Right cardiac atrium (tissue), 5 donors: ENCODE data around the gene CNTROB. TPM values are rescaled to one million over a fixed set of nuclear protein-coding genes. Genes with fewer than 3 reads are reported as not detected.

ENCODE experiments used
- ATAC-seq, 2 donors: fragments of 200-7000 bp; cut with Tn5 transposase; one replicate each; pipeline versions ENCODE4 v1.8.0 to v1.9.1; 2020; ENCODE audit warnings: moderate library complexity in 2 of 2, mild to moderate bottlenecking in 1 of 2
- DNase-seq, 3 donors: peaks; one replicate each; pipeline ENCODE4 v3.0.0-alpha.2; 2020
- H3K27ac ChIP-seq: one replicate; pipeline ENCODE4 v1.5.1; 2013; ENCODE audit warnings: mild to moderate bottlenecking, low read length, control low read depth, moderate library complexity
- H3K27me3 ChIP-seq: one replicate; pipeline ENCODE4 v1.6.1; 2013; ENCODE audit not compliant: control insufficient read depth, insufficient read depth
- H3K4me1 ChIP-seq: one replicate; pipeline ENCODE4 v1.6.1; 2013; ENCODE audit warnings: low read length; ENCODE audit not compliant: control insufficient read depth, insufficient read depth
- H3K4me3 ChIP-seq: one replicate; pipeline ENCODE4 v1.5.1; 2013; ENCODE audit warnings: low read length, control low read depth
- H3K9me3 ChIP-seq: one replicate; pipeline ENCODE4 v1.6.1; 2013; ENCODE audit warnings: low read length; ENCODE audit not compliant: control insufficient read depth
- WGBS: extraction: QIAGEN DNeasy Blood & Tissue Kit; methylation state at CpG from one replicate; pipeline ENCODE4 v1.1.7; 2013; 5-methylcytosine and 5-hydroxymethylcytosine counted together
- intact Hi-C, 4 donors: fragments of 100-400 bp; cut with DNase I; formaldehyde crosslinking; loops; one replicate each; pipeline versions ENCODE4 v1.11.0 to v1.14.0; 2022 to 2023
- polyA plus RNA-seq: library from polyadenylated mRNA; stranded (reverse); fragments of 200-250 nt; gene quantifications from one replicate; pipeline ENCODE4 v1.2.3, GENCODE V29; 2013
- total RNA-seq, 4 donors: library from RNA; stranded (reverse); fragmentation: NEBNext Ultra II Directional; extraction: Animal tissue kit (Norgen Biotek cat#: 25700); gene quantifications; one replicate each; pipeline ENCODE4 v1.2.1, GENCODE V29; 2021
- donor health status: healthy with polysubstance abuse.
- donor health status: DM: no; HTN: yes; CAD: no.
- donor health status: DM: no; HTN: no; CAD: no.
- donor health status: DM: no; HTN: yes; CAD: no; lungs with severe emphysema.
- donor health status: DM: yes; HTN: yes; CAD: no.

CNTROB gene
- total and polyA plus RNA-seq, 5 donors, result 9.6 to 14.6 (median 10.1) TPM

DNA sequence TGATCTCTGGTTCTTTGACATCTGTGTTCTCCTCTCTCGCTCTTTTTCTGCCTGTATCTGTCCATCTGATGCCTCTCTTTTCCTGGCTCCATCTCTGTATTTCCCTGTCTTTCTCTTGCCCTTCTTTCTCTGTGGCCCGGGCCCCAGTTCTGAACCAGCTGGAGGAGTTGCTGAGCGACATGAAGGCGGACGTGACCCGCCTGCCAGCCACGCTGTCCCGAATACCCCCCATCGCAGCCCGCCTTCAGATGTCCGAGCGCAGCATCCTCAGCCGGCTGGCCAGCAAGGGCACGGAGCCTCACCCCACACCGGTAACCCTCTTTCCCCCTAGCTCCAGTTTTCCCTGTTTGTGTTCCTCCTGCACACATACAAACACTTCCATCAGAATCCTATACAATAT is 21.7 kb upstream of the CNTROB start:
- Histone ChIP-seq H3K4me3 (no peak overlapping the region), H3K27me3 (no peaks in the 10 kb centered on the region), H3K27ac (no peak overlapping the region), H3K4me1 (no peaks in the 10 kb centered on the region), H3K9me3 (no peaks in the 10 kb centered on the region)
- ATAC-seq, result no peak
- no peak for DNase-seq
- intact Hi-C loops, result loop anchor here in 3 of 4 donors (5.0 kb wide), 2 partner anchors 77 to 132 kb away; no protein-coding TSS in a partner anchor
- 95% methylated on average over 15 of the region's 15 CpGs for WGBS

DNA sequence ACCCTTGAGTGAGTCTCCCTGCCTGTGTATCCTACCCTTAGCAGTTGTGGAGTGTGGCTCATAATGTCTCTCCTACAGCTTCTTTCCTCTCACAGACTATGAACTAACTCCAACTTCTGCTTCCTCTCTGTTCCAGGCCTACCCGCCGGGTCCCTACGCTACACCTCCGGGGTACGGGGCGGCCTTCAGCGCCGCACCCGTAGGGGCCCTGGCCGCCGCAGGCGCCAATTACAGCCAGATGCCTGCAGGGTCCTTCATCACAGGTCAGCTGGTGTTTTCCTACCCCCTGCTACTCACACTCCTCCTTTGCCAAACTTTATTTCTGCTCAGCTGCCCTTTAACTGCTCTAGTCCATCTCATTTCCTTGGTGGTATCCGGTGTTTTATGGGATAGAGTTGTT is 21.3 kb upstream of the CNTROB start:
- Histone ChIP-seq H3K27me3 (no peaks in the 10 kb centered on the region), H3K4me1 (no peaks in the 10 kb centered on the region), H3K9me3 (no peaks in the 10 kb centered on the region), H3K4me3 (no peak overlapping the region), H3K27ac (no peak overlapping the region)
- no peak for DNase-seq
- ATAC-seq, result no peak
- WGBS, result 93% methylated on average over 13 of the region's 13 CpGs
- intact Hi-C loops, result loop anchor here in 3 of 4 donors (5.0 kb wide), 2 partner anchors 77 to 132 kb away; no protein-coding TSS in a partner anchor

DNA sequence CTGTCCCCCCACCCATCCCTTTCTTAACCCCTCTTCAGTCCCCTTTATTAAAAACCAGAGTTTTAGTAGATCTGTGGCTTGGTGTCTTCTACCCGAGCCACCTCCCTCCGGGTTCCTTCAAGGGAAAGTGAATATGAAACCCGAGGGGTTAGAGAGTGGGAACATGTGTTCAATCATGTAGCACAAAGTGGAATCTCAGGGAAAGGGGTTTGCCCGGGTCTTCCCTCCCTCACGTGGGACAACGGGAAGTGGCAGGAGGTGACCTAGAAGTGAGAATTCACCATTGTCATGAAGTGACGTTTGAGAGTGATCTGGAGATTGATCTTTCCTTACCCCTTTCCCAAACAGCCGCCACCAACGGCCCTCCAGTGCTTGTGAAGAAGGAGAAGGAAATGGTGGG is 20.9 kb upstream of the CNTROB start:
- DNase-seq (no peak), ATAC-seq (no peak)
- Histone ChIP-seq H3K27me3 (no peaks in the 10 kb centered on the region), H3K4me1 (no peaks in the 10 kb centered on the region), H3K4me3 (no peak overlapping the region), H3K9me3 (no peaks in the 10 kb centered on the region), H3K27ac (no peak overlapping the region)
- WGBS, result 67% methylated on average over 9 of the region's 9 CpGs
- intact Hi-C loops, result loop anchor here in 3 of 4 donors (5.0 kb wide), 2 partner anchors 76 to 131 kb away; no protein-coding TSS in a partner anchor

DNA sequence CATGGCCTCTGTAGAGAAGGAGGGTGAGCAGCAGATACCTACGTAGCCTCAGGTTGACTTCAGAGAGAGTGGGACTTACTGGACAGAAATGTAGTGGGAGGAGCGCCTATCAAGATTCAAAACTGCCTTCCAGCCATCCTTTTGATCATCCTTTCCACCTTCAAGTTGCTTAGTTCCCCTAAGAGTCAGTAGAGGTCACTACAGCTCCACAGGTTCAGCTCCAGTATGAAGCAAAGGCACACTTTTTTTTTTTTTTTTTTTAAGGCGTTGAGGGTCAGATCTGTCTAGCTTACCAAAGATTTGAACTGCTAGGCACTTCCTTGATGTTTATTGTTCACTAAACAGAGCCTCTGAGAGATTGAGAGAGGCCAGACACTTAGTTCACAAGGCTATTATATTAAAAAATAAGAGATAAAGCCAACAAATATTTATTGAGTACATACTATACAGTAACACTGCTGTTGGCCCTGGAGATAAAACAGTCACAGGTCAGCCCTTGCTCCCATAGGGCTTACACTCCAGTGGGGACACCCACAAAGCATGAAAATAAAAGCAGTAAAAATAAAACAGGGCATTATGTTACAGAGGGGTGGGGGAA is 19.0 kb upstream of the CNTROB start:
- peak in 1 of 2 donors; percentile 26 for ATAC-seq
- intact Hi-C loops, result loop anchor here in 3 of 4 donors (2.0 to 5.0 kb wide), 3 partner anchors 74 to 129 kb away; no protein-coding TSS in a partner anchor
- 48% methylated on average over 3 of the region's 3 CpGs for whole genome bisulfite sequencing
- Histone ChIP-seq H3K9me3 (no peaks in the 10 kb centered on the region), H3K4me1 (peaks cover 5% of the 10 kb centered on the region), H3K4me3 (no peak overlapping the region), H3K27ac (no peak overlapping the region), H3K27me3 (no peaks in the 10 kb centered on the region)
- DNase-seq, result no peak

DNA sequence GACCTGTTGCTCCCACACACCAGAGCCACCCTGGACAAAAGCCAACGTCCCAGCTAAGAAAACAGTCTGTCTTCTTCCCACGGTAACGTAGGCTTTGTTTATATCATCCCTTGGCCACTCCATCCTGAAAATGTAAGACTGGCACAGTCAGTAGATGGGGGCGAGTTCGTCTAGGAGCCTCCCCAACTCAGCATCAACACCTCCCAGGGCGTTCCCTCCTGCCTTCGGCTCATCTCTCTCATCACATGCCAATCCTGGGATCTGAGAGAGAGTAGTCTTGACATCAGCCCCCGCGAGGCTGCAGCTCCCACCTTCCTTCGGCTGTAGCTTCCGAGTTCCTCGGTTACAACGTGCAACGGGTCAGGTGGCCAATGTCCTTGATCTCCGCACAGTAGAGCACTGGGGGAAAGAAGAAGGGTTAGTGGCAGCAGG is 16.8 kb upstream of the CNTROB start:
- intact Hi-C loops, result no loop called here
- DNase-seq (peak in 1 of 3 donors; percentile 62), ATAC-seq (peak; percentile 5 to 26)
- Histone ChIP-seq H3K27ac (peak overlapping the region; percentile 95), H3K4me3 (peak overlapping the region; percentile 51), H3K4me1 (peaks cover 5% of the 10 kb centered on the region), H3K27me3 (no peaks in the 10 kb centered on the region), H3K9me3 (no peaks in the 10 kb centered on the region)
- 1% methylated on average over 15 of the region's 15 CpGs for WGBS

DNA sequence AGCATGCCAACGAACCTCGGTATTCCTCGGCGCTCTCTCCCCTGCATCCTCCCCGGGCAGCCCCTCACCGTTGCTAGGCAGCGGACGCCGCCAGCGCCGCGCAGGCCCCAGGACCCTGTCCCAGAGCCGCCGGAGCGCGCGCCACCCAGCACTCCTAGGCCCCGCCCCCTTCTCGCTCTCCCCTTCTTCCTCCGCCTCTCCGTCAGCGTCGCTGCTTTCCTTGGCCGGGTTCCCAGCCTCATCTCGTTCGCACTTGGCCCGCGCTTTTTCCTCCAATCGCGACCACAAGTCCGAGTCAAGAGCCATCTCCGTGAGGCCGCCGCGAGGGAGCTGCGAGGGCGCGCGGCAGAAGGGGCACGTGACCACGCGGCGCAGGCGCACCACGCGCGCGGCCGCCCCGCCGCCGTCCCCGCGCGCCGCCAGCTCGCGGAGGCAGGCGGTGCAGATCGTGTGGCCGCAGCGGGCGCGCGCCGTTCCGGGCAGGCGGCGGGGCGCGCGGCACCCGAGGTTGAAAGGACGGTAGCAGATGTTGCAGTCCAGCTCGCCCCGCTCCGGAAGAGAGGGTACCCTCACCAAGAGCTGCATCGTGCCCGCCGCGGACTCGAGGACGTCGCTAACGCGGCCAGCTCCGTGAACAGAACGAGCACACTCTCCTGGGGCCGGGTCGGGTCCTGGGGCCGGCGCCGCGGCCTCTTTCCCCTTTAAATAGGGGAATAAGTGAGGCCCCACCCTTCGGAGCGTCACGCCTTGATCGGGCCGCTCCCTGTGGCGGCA is 16.2 kb upstream of the CNTROB start, which contains the start of gene RNF227:
RNF227 (minus strand) TSS at position 679 of the 774 bp plus-strand sequence; CDS start at position 585, 94 bp downstream.
- Histone ChIP-seq H3K27ac (peak within 1 kb of the TSS; percentile 95), H3K9me3 (no peaks in the 10 kb centered on the region), H3K27me3 (no peaks in the 10 kb centered on the region), H3K4me3 (peak within 1 kb of the TSS; percentile 51), H3K4me1 (peaks cover 5% of the 10 kb centered on the region)
- DNase-seq, result peak; percentile 95 to 97 (median 97)
- under 1% methylated on average over 100 of the region's 100 CpGs for WGBS
- peak; percentile 90 to 92 for ATAC-seq
- intact Hi-C loops, result no loop called here

DNA sequence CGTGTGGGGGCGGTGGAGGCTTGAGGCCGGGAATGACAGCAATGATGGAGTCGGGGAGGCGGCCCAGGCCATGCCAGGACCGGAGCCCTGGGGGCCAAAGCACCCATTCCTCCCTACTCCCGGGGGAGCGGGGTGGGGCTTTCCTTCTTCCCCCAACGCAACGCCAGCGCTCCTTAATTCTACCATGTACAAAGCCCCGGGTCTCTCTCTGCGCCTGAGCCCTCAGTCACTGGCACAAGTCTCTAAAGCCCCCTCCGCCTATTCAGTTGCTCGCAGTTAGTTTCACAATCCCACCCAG is 15.7 kb upstream of the CNTROB start:
- 28% methylated on average over 15 of the region's 15 CpGs for WGBS
- H3K4me3 ChIP-seq, result peak overlapping the region; percentile 51
- DNase-seq, result no peak
- ATAC-seq, result no peak
- peaks cover 5% of the 10 kb centered on the region for H3K4me1 ChIP-seq
- intact Hi-C loops, result no loop called here
- no peaks in the 10 kb centered on the region for H3K9me3 ChIP-seq
- H3K27me3 ChIP-seq, result no peaks in the 10 kb centered on the region
- peak overlapping the region; percentile 95 for H3K27ac ChIP-seq

DNA sequence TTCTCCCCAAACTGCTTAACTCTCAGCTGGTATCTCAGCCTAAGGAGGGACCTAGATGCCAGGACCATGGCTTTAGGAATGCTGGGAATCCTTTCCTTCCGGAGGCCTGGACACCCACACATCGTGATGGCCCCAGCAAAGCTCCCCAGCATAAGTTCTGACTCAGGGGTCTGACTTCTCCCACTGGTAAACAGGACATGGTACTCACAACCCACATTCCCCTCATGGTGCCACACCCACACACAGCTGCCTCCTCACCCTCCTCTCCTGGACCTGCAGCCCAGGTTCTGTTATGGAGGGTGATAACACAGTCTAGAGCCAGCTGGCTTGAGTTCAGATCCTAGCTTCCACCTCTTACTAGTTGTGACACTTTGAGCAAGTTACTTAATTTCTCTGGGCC is 15.2 kb upstream of the CNTROB start:
- ATAC-seq (no peak), DNase-seq (no peak)
- Histone ChIP-seq H3K27ac (no peak overlapping the region), H3K9me3 (no peaks in the 10 kb centered on the region), H3K4me3 (no peak overlapping the region), H3K27me3 (no peaks in the 10 kb centered on the region), H3K4me1 (peaks cover 5% of the 10 kb centered on the region)
- intact Hi-C loops, result no loop called here
- WGBS, result 55% methylated on average over 2 of the region's 2 CpGs

DNA sequence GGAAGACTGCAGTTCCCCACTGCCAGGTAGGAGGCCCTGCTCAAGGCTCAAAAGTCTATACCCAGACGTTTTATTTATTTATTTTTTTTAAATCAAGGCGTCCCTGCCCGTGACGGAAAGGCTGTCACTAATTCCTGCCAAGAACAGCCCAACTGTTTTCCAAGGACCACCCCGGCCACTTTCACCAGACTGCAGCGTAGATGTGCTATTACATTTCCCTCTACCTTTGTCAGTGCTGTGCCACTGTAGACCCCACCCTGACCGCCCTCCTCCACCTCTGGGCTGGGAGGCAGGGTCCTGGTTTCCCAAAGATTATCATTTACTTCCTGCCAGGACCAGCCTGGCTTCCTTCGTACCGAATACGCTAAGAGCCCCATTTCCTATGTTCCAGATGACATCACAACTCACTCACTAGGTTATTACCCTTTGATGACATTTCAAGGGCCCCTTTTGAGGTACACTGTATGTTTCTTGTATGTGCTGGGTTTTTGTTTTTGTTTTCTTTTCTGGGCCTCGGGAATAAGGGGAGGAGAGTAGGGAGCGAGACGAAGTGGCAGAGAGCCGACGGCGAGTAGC is 9.6 kb upstream of the CNTROB start:
- no peak for DNase-seq
- WGBS, result 23% methylated on average over 16 of the region's 16 CpGs
- H3K27me3 ChIP-seq, result no peaks in the 10 kb centered on the region
- peak overlapping the region; percentile 30 for H3K27ac ChIP-seq
- intact Hi-C loops, result loop anchor here in 1 of 4 donors (5.0 kb wide), 1 partner anchor 65 kb away; no protein-coding TSS in a partner anchor
- H3K4me1 ChIP-seq, result peaks cover 4% of the 10 kb centered on the region
- ATAC-seq, result peak; percentile 12 to 24
- H3K9me3 ChIP-seq, result no peaks in the 10 kb centered on the region
- peak overlapping the region; percentile 68 for H3K4me3 ChIP-seq

DNA sequence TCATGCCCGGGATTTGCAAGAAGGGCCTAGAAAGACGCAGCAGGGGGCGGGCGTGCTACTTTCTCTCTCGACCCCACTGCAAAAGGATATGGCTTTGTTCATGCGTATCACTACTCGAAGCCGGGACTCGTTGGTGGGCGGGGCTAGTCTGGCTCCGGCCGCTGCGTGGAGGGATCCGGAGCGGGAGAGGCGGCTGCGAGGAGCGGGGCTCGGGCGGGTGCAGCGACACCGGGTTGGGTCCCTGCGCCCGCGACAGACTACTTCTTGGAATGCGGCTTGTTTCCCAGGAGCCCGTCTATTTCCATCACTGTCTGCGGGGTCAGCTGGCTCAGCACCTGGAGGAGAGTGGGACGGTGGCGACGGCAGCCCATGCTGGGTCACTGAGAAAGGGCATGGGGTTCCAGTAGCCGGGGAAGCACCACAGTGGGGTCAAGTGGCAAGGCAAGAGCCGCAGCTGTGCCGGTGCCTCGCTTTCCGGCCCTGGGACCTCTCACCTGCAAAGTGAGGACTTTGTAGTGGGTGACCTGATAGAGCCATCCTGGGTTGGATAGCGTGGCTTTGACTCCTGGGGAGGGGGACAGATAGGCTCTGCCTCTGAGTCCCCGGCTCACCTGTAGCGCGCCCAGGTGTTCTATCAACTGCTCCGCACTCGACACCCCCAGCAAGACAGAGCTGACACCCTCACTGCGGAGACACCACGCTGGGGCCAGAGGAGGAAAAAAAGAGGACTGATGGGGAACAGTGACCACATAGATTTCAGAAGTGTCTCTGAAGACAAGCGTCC is 9.0 kb upstream of the CNTROB start:
- Histone ChIP-seq H3K27me3 (no peaks in the 10 kb centered on the region), H3K4me3 (peak overlapping the region; percentile 68), H3K27ac (peak overlapping the region; percentile 41), H3K4me1 (peaks cover 4% of the 10 kb centered on the region), H3K9me3 (no peaks in the 10 kb centered on the region)
- whole genome bisulfite sequencing, result 18% methylated on average over 45 of the region's 45 CpGs
- intact Hi-C loops, result loop anchor here in 1 of 4 donors (5.0 kb wide), 1 partner anchor 64 kb away; no protein-coding TSS in a partner anchor
- DNase-seq (peak; percentile 88 to 96 (median 96)), ATAC-seq (peak; percentile 92)
